NCI-H2227 treated with DMSO at 0.1 percent for 48 hours (cell line): Measurements from ENCODE around the gene ENOX1.
"Not testable (repeated sequence)": the region's sequence is repeated elsewhere in the genome, so short reads cannot be mapped to it uniquely, and the experiment has no call there.

Experiments
- DNase-seq: peaks from one replicate; lab custom pipeline; 2025; lab: John Stamatoyannopoulos, UW

ENOX1 gene

GRCh38 chr13:43431290-43431716 lies 355.5 kb downstream of the ENOX1 start:
- DNase-seq = no peak

- no peak for DNase-seq
Observed at GRCh38 chr13:43428545-43429296, 358.1 kb downstream of the ENOX1 start.

GRCh38 chr13:43426355-43426754 lies 360.4 kb downstream of the ENOX1 start:
- no peak for DNase-seq

DNA sequence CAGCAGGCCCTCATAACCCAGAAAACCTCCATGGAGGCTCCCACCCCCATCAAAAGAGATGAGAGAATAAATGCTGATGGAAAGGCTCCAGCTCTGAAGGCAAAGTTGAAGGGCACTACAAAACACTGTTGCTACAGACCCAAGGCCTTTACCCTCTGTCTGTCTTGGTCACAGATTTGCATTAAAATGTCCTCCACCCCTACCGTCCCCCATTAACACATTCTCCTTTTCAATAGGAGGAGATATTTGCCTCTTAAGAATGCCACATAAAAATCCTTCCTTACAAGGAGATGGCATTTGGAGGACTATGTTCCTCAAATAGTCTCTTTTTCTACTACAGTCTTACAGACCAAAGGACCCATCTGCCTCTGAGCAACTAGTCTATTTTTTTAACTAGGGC lies 361.5 kb downstream of the ENOX1 start:
- no peak for DNase-seq

- no peak for DNase-seq
Observed at GRCh38 chr13:43424412-43424811, 362.4 kb downstream of the ENOX1 start.

DNA sequence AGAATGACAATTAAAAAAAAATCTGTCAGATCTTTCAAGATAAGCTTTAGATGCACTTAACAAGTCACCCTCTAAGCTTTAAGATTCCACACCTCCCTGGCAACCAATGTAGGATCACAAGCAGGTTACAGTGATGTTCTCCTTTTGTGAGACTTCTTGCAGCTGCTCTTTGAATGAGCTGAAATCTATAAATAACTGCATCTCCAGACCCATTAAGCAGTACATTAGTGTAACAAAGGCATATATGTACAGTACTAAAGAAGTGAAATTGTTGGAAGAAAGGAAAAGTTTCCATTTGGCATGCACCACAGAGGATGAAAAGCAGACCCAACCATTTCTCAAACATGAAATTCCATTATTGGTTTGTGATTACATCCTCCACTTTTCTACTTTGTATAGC lies 364.7 kb downstream of the ENOX1 start:
- no peak for DNase-seq

GRCh38 chr13:43416842-43417241 lies 369.9 kb downstream of the ENOX1 start:
- not testable (repeated sequence) for DNase-seq

DNA sequence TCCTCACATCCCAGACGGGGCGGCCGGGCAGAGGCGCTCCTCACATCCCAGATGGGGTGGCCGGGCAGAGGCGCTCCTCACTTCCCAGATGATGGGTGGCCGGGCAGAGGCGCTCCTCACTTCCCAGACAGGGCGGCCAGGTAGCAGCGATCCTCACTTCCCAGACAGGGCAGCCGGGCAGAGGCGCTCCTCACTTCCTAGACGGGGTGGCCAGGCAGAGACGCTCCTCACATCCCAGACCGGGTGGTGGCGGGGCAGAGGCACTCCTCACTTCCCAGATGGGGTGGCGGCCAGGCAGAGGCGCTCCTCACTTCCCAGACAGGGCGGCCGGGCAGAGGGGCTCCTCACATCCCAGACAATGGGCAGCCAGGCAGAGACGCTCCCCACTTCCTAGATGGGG lies 370.4 kb downstream of the ENOX1 start:
- DNase-seq = not testable (repeated sequence)

GRCh38 chr13:43415903-43416391 lies 370.8 kb downstream of the ENOX1 start:
- not testable (repeated sequence) for DNase-seq

GRCh38 chr13:43414111-43414510 lies 372.7 kb downstream of the ENOX1 start:
- DNase-seq = no peak

DNA sequence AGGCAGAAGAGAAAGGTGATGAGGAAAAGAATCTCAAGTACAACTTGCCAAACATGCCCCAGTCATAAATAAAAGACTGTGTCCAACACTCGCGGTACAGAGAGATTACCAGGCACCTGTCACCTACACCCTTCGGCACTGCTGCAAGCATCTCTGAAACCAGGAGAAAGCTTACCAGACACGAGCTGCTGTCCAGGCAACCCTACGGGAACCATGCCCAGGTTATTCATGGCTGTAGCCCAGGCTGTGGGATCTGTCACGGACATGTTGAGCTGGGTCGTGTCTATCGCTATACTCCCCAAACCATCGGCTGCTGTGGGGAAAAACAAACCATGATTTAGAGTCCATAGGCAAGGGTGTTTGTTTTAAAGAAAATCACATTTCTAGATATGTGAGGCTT lies 375.0 kb downstream of the ENOX1 start:
- no peak for DNase-seq

DNA sequence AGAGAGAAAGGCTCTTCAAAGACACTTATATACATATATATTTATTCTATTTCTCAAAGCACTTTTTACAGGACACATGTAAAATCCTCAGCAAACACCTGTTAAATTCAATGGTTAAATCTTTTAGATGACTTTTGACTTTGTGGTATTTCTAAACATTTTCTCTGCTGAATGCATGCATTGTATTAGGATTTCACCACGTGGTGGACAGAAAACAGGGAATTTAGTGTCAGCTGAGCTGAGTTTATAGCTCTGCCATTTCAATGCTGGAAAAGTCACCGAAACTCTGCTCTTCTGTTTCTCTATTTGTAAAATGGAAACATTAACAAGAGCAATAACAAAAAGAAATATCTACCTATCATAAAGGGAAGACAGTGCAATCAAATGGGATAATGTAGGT lies 375.6 kb downstream of the ENOX1 start:
- no peak for DNase-seq

GRCh38 chr13:43408274-43408673 lies 378.5 kb downstream of the ENOX1 start:
- DNase-seq = no peak

DNA sequence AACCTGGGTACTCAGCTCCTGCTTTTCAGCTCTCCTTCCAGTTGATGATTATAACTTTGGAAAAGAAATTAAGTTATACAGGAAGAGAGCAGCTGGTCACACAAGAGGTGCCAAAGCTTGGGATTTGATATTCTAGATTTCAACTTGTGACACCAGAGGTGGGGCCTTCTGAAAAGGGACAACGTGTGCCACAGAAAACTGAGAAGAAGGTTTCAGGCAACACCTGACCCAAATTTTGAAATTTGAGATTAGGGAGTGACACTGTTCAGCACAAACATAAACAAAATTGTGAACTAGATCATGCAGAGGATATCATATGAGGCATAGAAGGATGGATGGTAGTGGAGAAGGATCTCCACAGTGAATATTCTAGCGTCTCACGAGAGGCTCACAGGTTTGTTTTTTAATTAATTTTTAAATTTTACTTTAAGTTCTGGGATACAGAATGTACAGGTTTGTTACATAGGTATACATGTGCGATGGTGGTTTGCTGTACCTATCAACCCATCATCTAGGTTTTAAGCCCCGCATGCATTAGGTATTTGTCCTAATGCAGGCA lies 379.7 kb downstream of the ENOX1 start:
- no peak for DNase-seq

DNA sequence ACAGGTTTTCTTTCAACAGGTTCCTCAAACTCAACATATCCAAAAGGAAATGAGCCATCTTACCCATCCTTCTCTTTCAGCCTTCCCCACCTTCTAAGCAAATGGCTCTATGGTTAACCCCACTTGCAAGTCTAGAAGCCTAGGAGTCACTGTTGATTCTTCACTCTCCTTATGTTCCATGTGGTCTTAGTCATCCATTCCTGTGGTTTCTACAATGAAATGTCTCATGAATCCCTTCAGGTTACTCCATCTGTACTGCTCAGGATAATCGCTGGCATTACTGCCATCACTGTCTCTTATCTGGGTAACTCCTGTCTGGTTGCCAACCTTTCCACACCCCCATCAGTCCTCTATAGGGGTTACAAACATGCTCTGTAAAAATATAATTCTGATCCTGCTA lies 381.3 kb downstream of the ENOX1 start:
- DNase-seq = no peak

- no peak for DNase-seq
Observed at GRCh38 chr13:43402380-43402779, 384.4 kb downstream of the ENOX1 start.

DNA sequence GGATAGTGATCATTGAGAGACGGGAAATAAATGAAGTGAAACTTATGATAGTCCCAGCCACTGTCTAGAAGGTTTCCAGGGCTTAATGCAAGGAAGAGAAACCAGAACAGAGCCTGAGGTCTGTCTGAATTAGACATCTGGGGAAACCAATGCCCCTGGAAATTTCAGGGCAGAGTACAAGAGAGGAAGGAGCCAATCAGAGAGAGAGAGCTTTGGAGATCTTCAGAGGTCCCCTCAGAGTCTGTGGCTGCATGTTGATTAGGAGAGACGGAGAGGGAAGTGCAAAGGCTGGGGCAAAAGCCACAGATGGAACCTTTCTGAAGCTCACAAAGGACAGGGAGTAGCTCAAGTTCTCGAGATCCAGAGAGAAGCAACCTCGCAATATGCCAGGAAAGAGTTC lies 385.4 kb downstream of the ENOX1 start:
- DNase-seq = no peak

DNA sequence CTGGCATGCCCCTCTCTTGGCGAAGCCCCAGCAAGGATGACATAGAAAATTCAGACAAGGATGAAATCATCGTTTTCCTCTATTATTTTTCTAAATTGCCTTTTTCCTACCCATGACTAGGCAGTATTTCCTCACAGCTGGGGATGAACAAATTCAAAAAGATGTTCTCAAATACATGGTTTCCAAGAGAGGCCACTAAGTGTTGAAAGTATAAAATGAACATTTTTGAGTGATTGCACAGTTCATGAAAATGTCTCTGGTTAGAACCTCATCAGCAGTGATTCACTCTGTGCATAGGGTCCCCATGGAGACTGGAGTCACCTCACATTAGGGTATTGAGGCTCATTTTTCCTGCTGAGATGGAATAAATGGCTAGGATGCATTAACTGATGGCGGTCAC lies 389.7 kb downstream of the ENOX1 start:
- DNase-seq = no peak

DNA sequence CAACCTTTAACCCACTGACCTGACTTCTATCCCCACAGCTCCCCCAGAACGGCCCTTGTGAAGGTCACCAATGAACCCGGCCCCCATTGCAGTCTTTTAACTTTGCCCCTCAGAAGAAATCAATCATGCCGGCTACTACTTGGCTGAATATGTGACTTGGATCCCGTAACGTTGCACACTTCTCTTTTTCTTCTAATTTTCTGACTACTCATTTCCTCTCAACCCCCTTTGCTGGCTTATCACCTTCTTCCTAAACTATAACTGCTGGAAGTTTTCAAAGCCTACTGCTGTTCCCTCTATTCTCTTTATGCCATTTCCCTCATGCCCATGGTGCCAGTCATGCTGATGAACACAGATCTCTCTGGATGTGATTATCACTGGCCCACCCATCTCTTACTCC lies 395.7 kb downstream of the ENOX1 start:
- no peak for DNase-seq

GRCh38 chr13:43390619-43391018 lies 396.2 kb downstream of the ENOX1 start:
- no peak for DNase-seq

GRCh38 chr13:43389983-43390382 lies 396.8 kb downstream of the ENOX1 start:
- DNase-seq = no peak

DNA sequence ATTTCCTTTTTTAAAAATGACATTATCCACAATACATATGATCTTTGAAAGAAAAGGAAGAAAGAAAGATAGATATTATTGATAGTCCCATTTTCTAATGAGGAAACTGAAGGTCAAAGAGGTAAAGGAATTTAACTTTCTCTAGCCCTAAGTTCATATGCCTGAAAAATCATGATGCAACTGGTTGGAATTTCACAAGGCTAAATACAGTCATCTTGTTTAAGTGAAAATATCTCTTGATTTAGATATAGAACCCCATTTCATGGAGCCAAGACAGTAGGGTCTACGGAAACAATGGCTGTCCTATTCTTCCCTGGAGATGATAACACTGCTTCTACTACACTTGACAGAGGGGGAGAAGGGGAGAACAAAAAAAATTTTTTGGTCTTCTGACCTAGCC lies 397.2 kb downstream of the ENOX1 start:
- no peak for DNase-seq

GRCh38 chr13:43388282-43389034 lies 398.3 kb downstream of the ENOX1 start:
- no peak for DNase-seq
